Measurements from ENCODE around the gene NUP98. TPM values are rescaled to one million over a fixed set of nuclear protein-coding genes. Genes with fewer than 3 reads are reported as not detected.

Gene NUP98
- total and polyA plus RNA-seq, 10 of the 15 experiments (the other 5 are each of a cell fraction or from before 2014, with no cell fraction given) = 21.7 to 108 (median 78.9) TPM

GRCh38 chr11:3837793-3838192 lies 40.4 kb upstream of the NUP98 start:
- Histone ChIP-seq H3K27ac (ENCODE audit: control insufficient read depth, insufficient read depth) (peak overlapping the region; percentile 82), H3K27me3 (replicated peaks in 1 of 2; ENCODE audit: control insufficient read depth in 2 of 2, insufficient read depth in 2 of 2, low read length in 1 of 2) (no peaks in the 10 kb centered on the region), H3K9ac (ENCODE audit: control insufficient read depth, insufficient read depth, low read length) (peak overlapping the region; percentile 89), H2AFZ (ENCODE audit: control insufficient read depth, low read depth, low read length) (no peak overlapping the region), H3K36me3 (ENCODE audit: control insufficient read depth in 2 of 2, insufficient read depth in 2 of 2, low read length in 1 of 2) (peaks cover 3 to 13% of the 10 kb centered on the region in 2 experiments; a peak in 3 of 4 replicates), H3K79me2 (ENCODE audit: control insufficient read depth, insufficient read depth, low read length) (peaks cover 77% of the 10 kb centered on the region), H3K4me3 (peak overlapping the region; percentile 98), H3K4me2 (ENCODE audit: control insufficient read depth, insufficient read depth) (peak overlapping the region; percentile 43), H3K9me3 (replicated peaks; ENCODE audit: control insufficient read depth, insufficient read depth, low read length) (no peaks in the 10 kb centered on the region), H3K4me1 (ENCODE audit: control insufficient read depth, insufficient read depth, low read length) (peaks cover 36% of the 10 kb centered on the region), H4K20me1 (ENCODE audit: control insufficient read depth, insufficient read depth) (no peaks in the 10 kb centered on the region)
- CTCF ChIA-PET = interaction anchor here (1.5 to 39.6 kb wide), 7 partner anchors 9 to 232 kb away, joined by 3 to 1047 read pairs (median 14); partner anchors contain the start of genes PGAP2 and STIM1
- no TSS peak for BruUV-seq (replicated peaks)
- no peak for DNase-seq (ENCODE audit: low read depth, low spot score)
- POLR2A ChIA-PET = interaction anchor here (0.9 to 12.0 kb wide), 11 partner anchors 11 to 89 kb away, joined by 3 to 242 read pairs (median 4); partner anchors contain the start of genes NUP98 and STIM1
- peak; percentile 30 for ATAC-seq
- SMC1A ChIA-PET (ENCODE audit: uncharacterized antibody, unreplicated experiment) = interaction anchor here (0.7 to 12.4 kb wide), 22 partner anchors 11 to 259 kb away, joined by 3 to 188 read pairs (median 5); partner anchors contain the start of genes PGAP2 and STIM1
- WGBS (ENCODE audit: insufficient coverage, insufficient replicate concordance, low lambda C conversion rate, missing lambda C conversion rate) = 0% methylated on average over 1 of the region's 1 CpG
- in situ Hi-C loops (cut with MboI) (loop anchor here (25.0 kb wide), 1 partner anchor 550 kb away; the partner anchor contains the start of gene TRIM21), intact Hi-C loops (cut with micrococcal nuclease; ENCODE audit: unreplicated experiment) (no loop called here)
- no peak for FAIRE-seq
- peak; percentile 25; the same call in 1 of the 2 replicates for TF ChIP-seq LARP7 (IDR thresholded peaks at IDR 0.05)
- TF ChIP-seq MXI1 (IDR thresholded peaks at IDR 0.05; ENCODE audit: low read depth, low read length) = 0 out of 2 replicates have a peak, but pooled peaks have one; percentile 21
- TF ChIP-seq, protein P1, sequence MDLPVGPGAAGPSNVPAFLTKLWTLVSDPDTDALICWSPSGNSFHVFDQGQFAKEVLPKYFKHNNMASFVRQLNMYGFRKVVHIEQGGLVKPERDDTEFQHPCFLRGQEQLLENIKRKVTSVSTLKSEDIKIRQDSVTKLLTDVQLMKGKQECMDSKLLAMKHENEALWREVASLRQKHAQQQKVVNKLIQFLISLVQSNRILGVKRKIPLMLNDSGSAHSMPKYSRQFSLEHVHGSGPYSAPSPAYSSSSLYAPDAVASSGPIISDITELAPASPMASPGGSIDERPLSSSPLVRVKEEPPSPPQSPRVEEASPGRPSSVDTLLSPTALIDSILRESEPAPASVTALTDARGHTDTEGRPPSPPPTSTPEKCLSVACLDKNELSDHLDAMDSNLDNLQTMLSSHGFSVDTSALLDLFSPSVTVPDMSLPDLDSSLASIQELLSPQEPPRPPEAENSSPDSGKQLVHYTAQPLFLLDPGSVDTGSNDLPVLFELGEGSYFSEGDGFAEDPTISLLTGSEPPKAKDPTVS (IDR thresholded peaks at IDR 0.05; ENCODE audit: low read depth, low read length) = no peak
- TF ChIP-seq POLR2AphosphoS5 (IDR thresholded peaks at IDR 0.05; ENCODE audit: low read length) = peak; percentile 67
- peak; percentile 59; the same call in 1 of the 2 replicates for TF ChIP-seq DPF2 (IDR thresholded peaks at IDR 0.05)
- TF ChIP-seq HDAC6 (IDR thresholded peaks at IDR 0.05; ENCODE audit: unreplicated experiment) = no peak
- no peak for TF ChIP-seq SMARCA5 (IDR thresholded peaks at IDR 0.05)
- TF ChIP-seq TCF12 (IDR thresholded peaks at IDR 0.05; ENCODE audit: low read depth, low read length) = no peak
- no peak for TF ChIP-seq POLR2AphosphoS2 (IDR thresholded peaks at IDR 0.05; ENCODE audit: low read depth, low read length)
- TF ChIP-seq IKZF2 (IDR thresholded peaks at IDR 0.05) = peak; percentile 29 to 30; a peak in 2 of 4 replicates
- TF ChIP-seq SPI1 (IDR thresholded peaks at IDR 0.05; ENCODE audit: borderline replicate concordance, insufficient read depth, low read depth, low read length) = peak; percentile 78
- peak; percentile 53; the same call in 1 of the 2 replicates for TF ChIP-seq GATAD2B (conservative IDR thresholded peaks at IDR 0.05; ENCODE audit: low read depth)
- TF ChIP-seq ZNF687 (IDR thresholded peaks at IDR 0.05) = 0 out of 2 replicates have a peak, but pooled peaks have one; percentile 41
- TF ChIP-seq POU2F2 (IDR thresholded peaks at IDR 0.05; ENCODE audit: borderline replicate concordance, low read depth, low read length) = no peak
- RAD21 ChIA-PET (ENCODE audit: unreplicated experiment) = interaction anchor here (0.9 to 12.7 kb wide), 15 partner anchors 12 to 235 kb away, joined by 3 to 304 read pairs (median 5); partner anchors contain the start of genes NUP98, PGAP2 and STIM1

Measured in GM12878 (cell line).